Measurements from ENCODE around the gene ROPN1B.
A peak's percentile ranks its signal among the peaks of the same experiment; 100 is the strongest.
"Not testable (repeated sequence)": the region's sequence is repeated elsewhere in the genome, so short reads cannot be mapped to it uniquely, and the experiment has no call there.

ROPN1B gene

GRCh38 chr3:125936210-125936815 is 32.7 kb upstream of the ROPN1B start:
- H3K9me3 Mint-ChIP-seq; DNase-seq; ATAC-seq (replicated peaks): not testable (repeated sequence)

DNA sequence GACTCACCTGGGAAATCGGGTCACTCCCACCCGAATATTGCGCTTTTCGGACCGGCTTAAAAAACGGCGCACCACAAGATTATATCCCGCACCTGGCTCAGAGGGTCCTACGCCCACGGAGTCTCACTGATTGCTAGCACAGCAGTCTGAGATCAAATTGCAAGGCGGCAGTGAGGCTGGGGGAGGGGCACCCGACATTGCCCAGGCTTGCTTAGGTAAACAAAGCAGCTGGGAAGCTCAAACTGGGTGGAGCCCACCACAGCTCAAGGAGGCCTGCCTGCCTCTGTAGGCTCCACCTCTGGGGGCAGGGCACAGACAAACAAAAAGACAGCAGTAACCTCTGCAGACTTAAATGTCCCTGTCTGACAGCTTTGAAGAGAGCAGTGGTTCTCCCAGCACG is 32.1 kb upstream of the ROPN1B start:
- H3K9me3 Mint-ChIP-seq; H3K27ac Mint-ChIP-seq; H3K4me3 Mint-ChIP-seq; H3K4me1 Mint-ChIP-seq; ATAC-seq (replicated peaks); DNase-seq; H3K36me3 Mint-ChIP-seq: not testable (repeated sequence)
- peaks cover 5 to 19% of the 10 kb centered on the region in 2 donors for H3K27me3 Mint-ChIP-seq

More at GRCh38 chr3:125936210-125936815, 32.7 kb upstream of the ROPN1B start:
- H3K4me3 Mint-ChIP-seq, H3K4me1 Mint-ChIP-seq, H3K36me3 Mint-ChIP-seq, H3K27ac Mint-ChIP-seq: not testable (repeated sequence)
- peaks cover 5 to 19% of the 10 kb centered on the region in 2 donors for H3K27me3 Mint-ChIP-seq

GRCh38 chr3:125947806-125948205 is 21.2 kb upstream of the ROPN1B start:
- DNase-seq, H3K9me3 Mint-ChIP-seq: not testable (repeated sequence)

DNA sequence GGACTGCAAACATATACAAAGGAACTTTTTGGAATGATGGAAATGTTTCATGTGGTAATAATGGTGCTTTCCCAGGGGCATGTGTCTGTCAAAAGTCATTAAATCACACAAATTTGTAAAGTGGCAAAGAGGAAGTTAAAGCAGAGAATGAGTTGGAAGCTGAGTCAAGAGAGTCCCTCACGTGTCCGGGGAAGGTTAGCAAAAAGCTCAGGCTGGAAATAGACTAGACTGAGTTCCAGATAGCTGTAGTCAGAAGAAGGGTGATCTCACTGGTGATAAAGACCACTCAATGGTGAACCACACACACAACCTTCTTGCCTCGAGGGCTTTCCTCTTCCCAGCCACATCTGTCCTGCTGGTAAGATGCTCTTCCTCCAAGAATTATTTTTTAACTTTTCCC is 20.1 kb upstream of the ROPN1B start:
- H3K9me3 Mint-ChIP-seq, DNase-seq, H3K4me1 Mint-ChIP-seq, H3K36me3 Mint-ChIP-seq, H3K27ac Mint-ChIP-seq, H3K4me3 Mint-ChIP-seq: not testable (repeated sequence)
- peak; percentile 92 to 97 for ATAC-seq (replicated peaks)
- peaks cover 25 to 42% of the 10 kb centered on the region in 2 donors for H3K27me3 Mint-ChIP-seq

More at GRCh38 chr3:125947806-125948205, 21.2 kb upstream of the ROPN1B start:
- not testable (repeated sequence) for ATAC-seq (replicated peaks); H3K36me3 Mint-ChIP-seq; H3K4me3 Mint-ChIP-seq; H3K4me1 Mint-ChIP-seq; H3K27ac Mint-ChIP-seq
- H3K27me3 Mint-ChIP-seq, result peaks cover 25 to 35% of the 10 kb centered on the region in 2 donors

- H3K4me1 Mint-ChIP-seq; H3K27ac Mint-ChIP-seq; H3K9me3 Mint-ChIP-seq; H3K4me3 Mint-ChIP-seq; H3K36me3 Mint-ChIP-seq; DNase-seq; ATAC-seq (replicated peaks): not testable (repeated sequence)
- H3K27me3 Mint-ChIP-seq, result peaks cover 13 to 28% of the 10 kb centered on the region in 2 donors
Observed at GRCh38 chr3:125951176-125951575, 17.8 kb upstream of the ROPN1B start.

DNA sequence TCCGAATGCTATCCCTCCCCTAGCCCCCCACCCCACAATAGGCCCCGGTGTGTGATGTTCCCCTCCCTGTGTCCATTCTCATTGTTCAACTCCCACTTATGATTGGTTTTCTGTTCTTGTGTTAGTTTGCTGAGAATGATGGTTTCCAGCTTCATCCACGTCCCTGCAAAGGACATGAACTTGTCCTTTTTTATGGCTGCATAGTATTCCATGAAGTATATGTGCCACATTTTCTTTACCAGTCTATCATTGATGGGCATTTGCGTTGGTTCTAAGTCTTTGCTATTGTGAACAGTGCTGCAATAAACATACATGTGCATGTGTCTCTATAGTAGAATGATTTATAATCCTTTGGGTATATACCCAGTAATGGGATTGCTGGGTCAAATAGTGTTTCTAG is 12.0 kb upstream of the ROPN1B start:
- DNase-seq; ATAC-seq (replicated peaks); H3K4me3 Mint-ChIP-seq; H3K9me3 Mint-ChIP-seq; H3K4me1 Mint-ChIP-seq; H3K36me3 Mint-ChIP-seq; H3K27ac Mint-ChIP-seq: not testable (repeated sequence)
- peaks cover 22 to 37% of the 10 kb centered on the region in 2 donors for H3K27me3 Mint-ChIP-seq

GRCh38 chr3:125957674-125958510 is 11.1 kb upstream of the ROPN1B start:
- peaks cover 0 to 2% of the 10 kb centered on the region in 2 donors for H3K9me3 Mint-ChIP-seq
- H3K36me3 Mint-ChIP-seq, result peaks cover 0 to 3% of the 10 kb centered on the region in 2 donors
- H3K27ac Mint-ChIP-seq, result no peak overlapping the region
- peaks cover 0 to 4% of the 10 kb centered on the region in 2 donors for H3K4me1 Mint-ChIP-seq
- ATAC-seq (replicated peaks), result no peak
- no peak for DNase-seq
- H3K27me3 Mint-ChIP-seq, result peaks cover 16 to 37% of the 10 kb centered on the region in 2 donors
- no peak overlapping the region for H3K4me3 Mint-ChIP-seq

DNA sequence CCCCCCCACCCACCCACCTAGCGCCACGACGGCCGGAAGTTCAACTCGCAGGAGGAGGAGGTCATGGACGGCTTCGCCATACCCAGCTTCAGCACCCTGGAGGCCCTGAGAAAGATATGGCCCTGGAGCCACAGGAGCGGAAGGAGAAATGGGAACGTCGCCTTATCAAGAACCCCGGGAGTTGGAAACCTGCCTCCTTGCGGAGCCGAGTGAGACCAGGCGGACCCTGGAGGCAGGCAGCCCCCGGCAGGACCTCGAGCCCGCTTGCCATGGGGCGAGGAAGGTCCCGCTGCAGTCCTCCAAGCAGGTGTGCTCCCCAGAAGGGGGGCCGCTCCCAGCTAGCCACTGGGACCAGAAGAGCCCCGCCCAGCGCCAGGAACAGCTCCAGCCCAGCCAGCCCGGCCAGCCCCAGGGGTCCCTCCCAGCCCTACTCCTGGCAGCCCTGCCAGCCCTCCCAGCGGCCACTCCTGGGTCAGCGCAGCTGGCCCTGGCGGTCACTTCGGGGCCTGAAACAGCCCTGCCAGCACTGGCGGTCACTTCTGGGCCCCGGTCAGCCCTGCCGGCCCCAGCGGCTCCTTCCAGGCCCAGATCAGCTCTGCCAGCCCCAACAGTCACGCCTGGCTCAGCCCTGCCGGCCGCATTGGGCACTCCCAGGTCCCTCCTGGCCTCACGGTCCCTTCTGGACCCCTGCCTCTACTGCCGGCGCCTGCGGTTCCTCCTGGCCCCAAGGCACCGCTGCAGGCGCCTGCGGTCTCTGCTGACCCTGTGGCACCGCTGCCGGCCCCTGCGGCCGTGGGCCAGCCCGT is 10.3 kb upstream of the ROPN1B start:
- H3K27ac Mint-ChIP-seq, result no peak overlapping the region
- no peak for ATAC-seq (replicated peaks)
- H3K4me1 Mint-ChIP-seq, result peaks cover 0 to 4% of the 10 kb centered on the region in 2 donors

GRCh38 chr3:125959317-125960065 is 9.5 kb upstream of the ROPN1B start:
- peaks cover 0 to 4% of the 10 kb centered on the region in 2 donors for H3K4me1 Mint-ChIP-seq
- no peak overlapping the region for H3K27ac Mint-ChIP-seq
- peaks cover 16 to 28% of the 10 kb centered on the region in 2 donors for H3K27me3 Mint-ChIP-seq
- DNase-seq, result no peak
- no peak for ATAC-seq (replicated peaks)
- H3K4me3 Mint-ChIP-seq, result no peak overlapping the region
- peaks cover 0 to 3% of the 10 kb centered on the region in 2 donors for H3K36me3 Mint-ChIP-seq
- peaks cover 0 to 2% of the 10 kb centered on the region in 2 donors for H3K9me3 Mint-ChIP-seq

More for the DNA sequence above, 10.3 kb upstream of the ROPN1B start:
- Mint-ChIP-seq H3K27me3 (peaks cover 16 to 31% of the 10 kb centered on the region in 2 donors), H3K9me3 (peaks cover 0 to 2% of the 10 kb centered on the region in 2 donors), H3K4me3 (no peak overlapping the region), H3K36me3 (peaks cover 0 to 3% of the 10 kb centered on the region in 2 donors)
- DNase-seq, result no peak

DNA sequence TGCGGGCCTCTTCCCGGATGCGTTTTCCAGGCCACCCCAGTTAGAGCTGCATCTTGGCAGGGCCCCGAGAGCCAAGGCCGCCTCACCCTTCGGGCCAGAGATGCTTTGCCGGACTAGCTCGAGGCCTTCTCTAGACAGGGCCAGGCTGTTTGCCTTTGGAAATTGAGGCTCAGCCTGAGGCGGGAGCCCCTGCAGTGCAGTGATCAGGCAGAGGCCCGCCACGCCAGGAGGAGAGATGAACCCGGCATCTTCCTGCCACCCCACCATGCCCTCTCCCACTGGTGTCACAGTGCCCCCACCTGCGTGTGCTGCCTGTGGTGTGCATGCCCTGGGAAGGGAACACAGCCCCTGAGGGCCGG is 8.9 kb upstream of the ROPN1B start:
- Mint-ChIP-seq H3K36me3 (peaks cover 0 to 3% of the 10 kb centered on the region in 2 donors), H3K4me1 (peaks cover 0 to 2% of the 10 kb centered on the region in 2 donors), H3K9me3 (peaks cover 0 to 2% of the 10 kb centered on the region in 2 donors), H3K27me3 (peaks cover 16 to 28% of the 10 kb centered on the region in 2 donors), H3K27ac (no peak overlapping the region), H3K4me3 (no peak overlapping the region)
- no peak for DNase-seq
- ATAC-seq (replicated peaks), result no peak

- Mint-ChIP-seq H3K27ac (no peak overlapping the region), H3K9me3 (peaks cover 0 to 2% of the 10 kb centered on the region in 2 donors), H3K4me1 (no peaks in the 10 kb centered on the region), H3K36me3 (peaks cover 0 to 3% of the 10 kb centered on the region in 2 donors), H3K4me3 (no peak overlapping the region), H3K27me3 (peaks cover 16 to 28% of the 10 kb centered on the region in 2 donors)
- ATAC-seq (replicated peaks) (no peak), DNase-seq (no peak)
Observed at GRCh38 chr3:125960456-125961288, 8.3 kb upstream of the ROPN1B start.

DNA sequence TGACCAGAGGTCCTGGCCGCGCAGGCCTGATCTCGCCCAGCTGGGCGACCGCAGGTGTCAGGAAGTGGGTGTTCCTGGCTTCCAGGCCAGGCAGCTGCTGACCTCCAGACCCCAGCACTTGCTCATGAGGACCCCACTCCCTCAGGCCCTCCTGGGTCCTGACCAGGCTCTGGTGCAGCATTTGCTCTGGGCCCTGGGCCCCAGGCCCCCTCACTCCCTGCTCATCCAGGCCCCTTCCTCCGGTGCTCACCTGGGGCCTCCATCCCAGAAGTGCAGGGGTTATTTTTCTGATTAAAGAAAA is 7.7 kb upstream of the ROPN1B start:
- Mint-ChIP-seq H3K9me3 (peaks cover 0 to 2% of the 10 kb centered on the region in 2 donors), H3K4me3 (no peak overlapping the region), H3K36me3 (peaks cover 0 to 3% of the 10 kb centered on the region in 2 donors), H3K4me1 (no peaks in the 10 kb centered on the region), H3K27ac (no peak overlapping the region), H3K27me3 (peaks cover 16 to 28% of the 10 kb centered on the region in 2 donors)
- DNase-seq (no peak), ATAC-seq (replicated peaks) (no peak)

- peaks cover 12 to 13% of the 10 kb centered on the region in 2 donors for H3K27me3 Mint-ChIP-seq
- ATAC-seq (replicated peaks); H3K4me1 Mint-ChIP-seq; H3K36me3 Mint-ChIP-seq; H3K9me3 Mint-ChIP-seq; DNase-seq; H3K4me3 Mint-ChIP-seq; H3K27ac Mint-ChIP-seq: not testable (repeated sequence)
Observed at GRCh38 chr3:125963834-125964233, 5.1 kb upstream of the ROPN1B start.

Measured in stimulated activated naive B cell treated with anti-CD40 and anti-IgM and Interleukin-4, amounts not matched to agents 10 μg/mL and 1 μg/mL and 100 μg/mL, for 72 hours (primary cell).